Endodermal cell (in vitro differentiated cells): ENCODE measurements around the gene TLR9. TPM values are rescaled to one million over a fixed set of nuclear protein-coding genes. Genes with fewer than 3 reads are reported as not detected.

ENCODE experiments used
- DNase-seq: peaks from one replicate; pipeline ENCODE4 v3.0.0-alpha.2; 2017
- H3K27ac ChIP-seq: 2 replicates; pipeline ENCODE4 v1.5.1; 2013; ENCODE audit warnings: mild to moderate bottlenecking, low read depth, low read length, moderate library complexity
- H3K27me3 ChIP-seq: 2 replicates; pipeline ENCODE4 v1.6.1; 2013; ENCODE audit warnings: mild to moderate bottlenecking, low read length, moderate library complexity; ENCODE audit not compliant: insufficient read depth, control insufficient read depth, poor library complexity, severe bottlenecking
- H3K36me3 ChIP-seq: 2 replicates; pipeline ENCODE4 v1.7.0; 2013; ENCODE audit warnings: mild to moderate bottlenecking, low read length, moderate library complexity; ENCODE audit not compliant: control insufficient read depth, insufficient read depth
- H3K4me1 ChIP-seq: one replicate; pipeline ENCODE4 v1.7.0; 2013; ENCODE audit warnings: low read length; ENCODE audit not compliant: control insufficient read depth, insufficient read depth
- H3K4me3 ChIP-seq: 2 replicates; pipeline ENCODE4 v1.5.1; 2013; ENCODE audit warnings: mild to moderate bottlenecking, low read length, moderate library complexity
- H3K9ac ChIP-seq: 2 replicates; pipeline ENCODE4 v1.6.1; 2013; ENCODE audit warnings: mild to moderate bottlenecking, low read length, moderate library complexity; ENCODE audit not compliant: poor library complexity, severe bottlenecking; ENCODE audit errors: extremely low read depth
- H3K9me3 ChIP-seq: 2 replicates; pipeline ENCODE4 v1.6.1; 2013; ENCODE audit warnings: mild to moderate bottlenecking, low read length, moderate library complexity; ENCODE audit not compliant: control insufficient read depth
- H3K27ac Mint-ChIP-seq: 2 replicates; pipeline ENCODE4 v1.8.0; 2020; ENCODE audit warnings: mixed read lengths
- H3K27me3 Mint-ChIP-seq: 2 replicates; pipeline ENCODE4 v1.8.0; 2021; ENCODE audit warnings: mild to moderate bottlenecking, mixed read lengths; ENCODE audit not compliant: insufficient read depth
- H3K36me3 Mint-ChIP-seq: 2 replicates; pipeline ENCODE4 v1.8.0; 2020; ENCODE audit warnings: low read depth, mixed read lengths
- H3K4me1 Mint-ChIP-seq: 2 replicates; pipeline ENCODE4 v1.8.0; 2020; ENCODE audit warnings: mixed read lengths
- H3K4me3 Mint-ChIP-seq: 2 replicates; pipeline ENCODE4 v1.8.0; 2020; ENCODE audit warnings: mild to moderate bottlenecking, moderate library complexity, mixed read lengths
- H3K9me3 Mint-ChIP-seq: 2 replicates; pipeline ENCODE4 v1.8.0; 2020; ENCODE audit warnings: mild to moderate bottlenecking, mixed read lengths
- CTCF ChIP-seq: fragments of 200-600 bp; sonication (generic); conservative IDR thresholded peaks from 2 replicates; pipeline ENCODE4 v1.5.0; 2021; ENCODE audit warnings: antibody characterized with exemption, mild to moderate bottlenecking
- WGBS, 2 experiments: methylation state at CpG; one replicate each; pipeline versions ENCODE4 v1.1.5 to v1.1.7; 2013; ENCODE audit warnings: missing lambda C conversion rate in 2 of 2, mixed read lengths in 1 of 2; ENCODE audit not compliant: insufficient coverage in 1 of 2, insufficient read length in 1 of 2; 5-methylcytosine and 5-hydroxymethylcytosine counted together
- total RNA-seq, 2 donors: library from RNA; stranded (reverse); fragmentation: NEBNext Ultra II Directional in 1 of 2; extraction: Animal tissue kit (Norgen Biotek cat#: 25700) in 1 of 2; gene quantifications; 2 replicates in 1 of 2; 3 replicates in 1 of 2; pipeline ENCODE4 v1.2.1, GENCODE V29; 2021

Gene TLR9
- total RNA-seq, 2 donors from 2014 or later = 0.11 TPM; not detected in 1

GRCh38 chr3:52197499-52197841 is 28.0 kb downstream of the TLR9 start:
- H3K9me3 ChIP-seq = no peaks in the 10 kb centered on the region
- Mint-ChIP-seq H3K27me3 (no peaks in the 10 kb centered on the region), H3K4me3 (peak overlapping the region; percentile 94), H3K27ac (peak overlapping the region; percentile 22), H3K36me3 (peaks cover 27% of the 10 kb centered on the region), H3K9me3 (no peaks in the 10 kb centered on the region), H3K4me1 (peaks cover 14% of the 10 kb centered on the region)
- 84 to 85% methylated on average over 4 to 10 of the region's 10 CpGs for WGBS, 2 experiments
- peaks cover 25% of the 10 kb centered on the region for H3K36me3 ChIP-seq
- H3K4me3 ChIP-seq = peak overlapping the region; percentile 98
- H3K4me1 ChIP-seq = peaks cover 9% of the 10 kb centered on the region
- no peak for TF ChIP-seq CTCF
- no peak for DNase-seq
- H3K27ac ChIP-seq = no peak overlapping the region
- no peaks in the 10 kb centered on the region for H3K27me3 ChIP-seq
- H3K9ac ChIP-seq = no peak overlapping the region

GRCh38 chr3:52196977-52197376 is 28.5 kb downstream of the TLR9 start:
- Mint-ChIP-seq H3K36me3 (peaks cover 22% of the 10 kb centered on the region), H3K4me1 (peaks cover 14% of the 10 kb centered on the region), H3K27ac (no peak overlapping the region), H3K9me3 (no peaks in the 10 kb centered on the region), H3K4me3 (peak overlapping the region; percentile 94), H3K27me3 (no peaks in the 10 kb centered on the region)
- TF ChIP-seq CTCF = no peak
- DNase-seq = no peak
- H3K27ac ChIP-seq = no peak overlapping the region
- H3K9me3 ChIP-seq = no peaks in the 10 kb centered on the region
- H3K4me1 ChIP-seq = peaks cover 9% of the 10 kb centered on the region
- 97 to 100% methylated on average over 3 of the region's 3 CpGs for WGBS, 2 experiments
- no peak overlapping the region for H3K4me3 ChIP-seq
- H3K9ac ChIP-seq = no peak overlapping the region
- peaks cover 20% of the 10 kb centered on the region for H3K36me3 ChIP-seq
- H3K27me3 ChIP-seq = no peaks in the 10 kb centered on the region

- H3K4me1 ChIP-seq = peaks cover 9% of the 10 kb centered on the region
- Mint-ChIP-seq H3K9me3 (no peaks in the 10 kb centered on the region), H3K36me3 (peaks cover 12% of the 10 kb centered on the region), H3K27me3 (no peaks in the 10 kb centered on the region), H3K4me1 (peaks cover 14% of the 10 kb centered on the region), H3K4me3 (no peak overlapping the region), H3K27ac (no peak overlapping the region)
- H3K9ac ChIP-seq = no peak overlapping the region
- no peak for DNase-seq
- H3K9me3 ChIP-seq = no peaks in the 10 kb centered on the region
- 90 to 94% methylated on average over 10 of the region's 10 CpGs for WGBS, 2 experiments
- H3K4me3 ChIP-seq = no peak overlapping the region
- H3K36me3 ChIP-seq = peaks cover 9% of the 10 kb centered on the region
- H3K27ac ChIP-seq = no peak overlapping the region
- no peaks in the 10 kb centered on the region for H3K27me3 ChIP-seq
- no peak for TF ChIP-seq CTCF
These were observed 29.6 kb downstream of the TLR9 start for GRCh38 chr3:52195823-52196331.
